Fibroblast of mammary gland (primary cell): Measurements from ENCODE around the gene HENMT1.
"Not testable (repeated sequence)": the region's sequence is repeated elsewhere in the genome, so short reads cannot be mapped to it uniquely, and the experiment has no call there.

Experiments used
- DNase-seq: peaks from one replicate; pipeline ENCODE4 v3.0.0-alpha.2; 2010; ENCODE audit warnings: low read depth
- H3K4me3 ChIP-seq: 2 replicates; pipeline ENCODE4 v1.5.1; 2011; ENCODE audit warnings: low read depth, mild to moderate bottlenecking, low read length, moderate library complexity; ENCODE audit not compliant: control insufficient read depth
- CTCF ChIP-seq: conservative IDR thresholded peaks from 2 replicates; pipeline ENCODE4 v1.5.1; 2011; ENCODE audit warnings: low read depth, low read length, inconsistent platforms; ENCODE audit not compliant: control insufficient read depth, insufficient read depth

The HENMT1 gene

GRCh38 chr1:108644984-108645383 lies 15.9 kb downstream of the HENMT1 start:
- no peak for TF ChIP-seq CTCF
- no peak for DNase-seq
- no peak overlapping the region for H3K4me3 ChIP-seq

- no peak overlapping the region for H3K4me3 ChIP-seq
- TF ChIP-seq CTCF, result peak; percentile 71
- peak; percentile 82 for DNase-seq
Observed at GRCh38 chr1:108643492-108644335, 17.2 kb downstream of the HENMT1 start.

GRCh38 chr1:108640863-108641262 lies 20.0 kb downstream of the HENMT1 start:
- H3K4me3 ChIP-seq, DNase-seq: not testable (repeated sequence)

GRCh38 chr1:108639899-108640560 lies 20.9 kb downstream of the HENMT1 start:
- H3K4me3 ChIP-seq, result no peak overlapping the region
- no peak for TF ChIP-seq CTCF
- no peak for DNase-seq

- no peak overlapping the region for H3K4me3 ChIP-seq
- peak; percentile 58 for DNase-seq
- TF ChIP-seq CTCF, result no peak
Observed at GRCh38 chr1:108636876-108637275, 24.0 kb downstream of the HENMT1 start.

GRCh38 chr1:108634521-108634920 lies 26.4 kb downstream of the HENMT1 start:
- no peak overlapping the region for H3K4me3 ChIP-seq
- TF ChIP-seq CTCF, result no peak
- DNase-seq, result no peak

GRCh38 chr1:108628665-108629064 lies 32.2 kb downstream of the HENMT1 start:
- H3K4me3 ChIP-seq, result no peak overlapping the region
- TF ChIP-seq CTCF, result no peak
- DNase-seq, result no peak
